ENCODE results near the gene DDOST.

- TF ChIP-seq BHLHE40 (IDR thresholded peaks at IDR 0.05; ENCODE audit: low read depth, low read length) (no peak), CTCF (IDR thresholded peaks at IDR 0.05) (no peak), SREBF2 (IDR thresholded peaks at IDR 0.05) (no peak), MAX (IDR thresholded peaks at IDR 0.05) (no peak), MAZ (IDR thresholded peaks at IDR 0.05; ENCODE audit: borderline replicate concordance, low read depth, low read length) (no peak), NPAS2 (CRISPR knock-in tag; IDR thresholded peaks at IDR 0.05; ENCODE audit: borderline replicate concordance) (no peak), ESRRA (IDR thresholded peaks at IDR 0.05; ENCODE audit: borderline replicate concordance, low read length) (no peak), KDM1A (IDR thresholded peaks at IDR 0.05; ENCODE audit: low read depth) (no peak), HOXA7 (CRISPR knock-in tag; IDR thresholded peaks at IDR 0.05) (no peak), POLR2A (IDR thresholded peaks at IDR 0.05; ENCODE audit: low read length) (no peak), ATOH8 (CRISPR knock-in tag; IDR thresholded peaks at IDR 0.05; ENCODE audit: low read depth) (no peak), CBX8 (IDR thresholded peaks at IDR 0.05) (no peak), MAFK (IDR thresholded peaks at IDR 0.05; ENCODE audit: partially characterized antibody) (no peak)
Measured at GRCh38 chr1:20681999-20682398, 20.8 kb upstream of the DDOST start.

All from A549 (cell line).